ENCODE results near the gene ZBTB7C. TPM values are rescaled to one million over a fixed set of nuclear protein-coding genes. Genes with fewer than 3 reads are reported as not detected.
A peak's percentile ranks its signal among the peaks of the same experiment; 100 is the strongest.

The ZBTB7C gene
- total RNA-seq, 1 donor from 2014 or later = 0.56 TPM

DNA sequence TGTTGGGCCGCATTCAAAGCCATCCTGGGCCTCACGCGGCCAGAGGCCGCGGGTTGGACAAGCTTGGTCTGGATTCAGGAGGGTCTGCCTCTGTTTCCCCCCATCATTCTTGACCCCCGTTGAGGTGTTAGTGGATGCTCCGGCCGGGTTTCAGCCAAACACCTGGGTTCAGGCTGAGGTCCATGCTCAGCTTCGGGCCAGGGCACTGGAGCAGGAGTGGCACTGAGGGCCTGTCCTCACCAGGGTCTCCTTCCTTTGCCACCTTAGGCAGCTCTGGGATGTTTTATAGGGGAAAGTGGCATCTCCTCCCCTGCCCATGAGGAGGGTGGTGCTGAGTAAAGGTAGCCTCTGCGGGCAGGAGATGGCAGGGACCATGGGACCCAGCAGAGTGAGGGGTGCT lies 401.8 kb downstream of the ZBTB7C start:
- intact Hi-C loops (cut with micrococcal nuclease) = no loop called here
- H3K27ac Mint-ChIP-seq = no peak overlapping the region
- DNase-seq = no peak
- H3K9me3 Mint-ChIP-seq = no peaks in the 10 kb centered on the region
- peak overlapping the region; percentile 55 for H3K4me3 Mint-ChIP-seq
- H3K4me1 Mint-ChIP-seq = peaks cover 3% of the 10 kb centered on the region
- peaks cover 33% of the 10 kb centered on the region for H3K27me3 Mint-ChIP-seq
- no peaks in the 10 kb centered on the region for H3K36me3 Mint-ChIP-seq (ENCODE audit: low read depth)

DNA sequence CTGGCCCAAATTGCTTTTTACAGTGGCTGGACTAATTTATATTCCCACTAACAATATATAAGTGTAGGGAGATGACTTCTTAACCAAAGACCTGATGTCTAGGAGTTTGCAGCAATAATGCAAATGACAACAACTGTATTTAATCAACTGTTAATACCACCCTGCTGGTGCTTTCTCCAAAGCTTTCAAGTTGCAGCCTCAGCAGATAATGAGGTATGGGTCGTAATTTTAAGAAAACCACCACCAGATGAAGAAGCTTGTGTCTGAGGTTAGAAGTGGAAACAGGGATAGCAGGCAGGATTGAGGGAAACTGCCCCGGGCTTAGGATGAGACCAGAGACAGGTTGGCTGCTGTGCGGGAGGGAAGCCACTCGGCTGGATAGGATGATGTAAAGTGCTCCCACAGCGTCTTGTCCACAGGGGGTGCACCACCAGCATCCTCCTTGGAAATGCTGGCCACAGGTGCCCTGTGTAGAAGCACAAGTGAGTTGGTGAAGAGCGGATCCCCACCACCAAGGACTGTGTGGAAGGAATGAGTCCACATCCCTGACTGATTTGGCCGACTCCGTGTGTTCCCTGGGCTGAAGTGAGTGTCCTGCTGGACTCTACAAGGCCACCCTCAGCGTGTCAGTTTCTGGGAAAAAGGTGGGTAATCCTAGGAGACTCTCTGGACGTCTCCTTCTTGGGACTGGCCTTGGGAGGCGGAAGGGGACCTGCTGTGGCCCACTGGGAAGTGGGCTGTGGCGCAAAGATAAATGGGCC lies 402.6 kb downstream of the ZBTB7C start:
- DNase-seq = no peak
- intact Hi-C loops (cut with micrococcal nuclease) = no loop called here
- H3K4me1 Mint-ChIP-seq = peaks cover 3% of the 10 kb centered on the region
- H3K4me3 Mint-ChIP-seq = peak overlapping the region; percentile 51
- no peaks in the 10 kb centered on the region for H3K9me3 Mint-ChIP-seq
- H3K27ac Mint-ChIP-seq = no peak overlapping the region
- H3K27me3 Mint-ChIP-seq = peaks cover 27% of the 10 kb centered on the region
- H3K36me3 Mint-ChIP-seq (ENCODE audit: low read depth) = no peaks in the 10 kb centered on the region

DNA sequence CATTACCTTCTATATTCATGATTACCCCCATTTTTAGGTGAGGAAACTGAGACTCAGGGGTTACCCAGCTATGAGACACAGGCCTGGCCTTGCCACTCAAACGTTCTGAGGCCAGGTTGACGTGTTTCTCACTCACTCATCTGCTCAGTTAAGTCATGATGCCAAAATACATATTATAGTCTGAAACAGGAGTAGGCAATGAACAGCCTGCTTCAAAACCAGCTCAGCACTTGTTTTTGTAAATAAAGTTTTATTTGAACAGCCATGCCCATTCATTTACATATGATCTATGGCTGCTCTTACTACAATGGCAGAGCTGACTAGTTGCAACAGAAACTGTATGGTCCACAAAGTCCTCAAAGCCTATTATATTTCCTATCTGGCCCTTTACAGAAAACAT lies 404.6 kb downstream of the ZBTB7C start:
- no peak overlapping the region for H3K4me3 Mint-ChIP-seq
- peaks cover 3% of the 10 kb centered on the region for H3K4me1 Mint-ChIP-seq
- no peak overlapping the region for H3K27ac Mint-ChIP-seq
- no peak for DNase-seq
- intact Hi-C loops (cut with micrococcal nuclease) = no loop called here
- no peaks in the 10 kb centered on the region for H3K36me3 Mint-ChIP-seq (ENCODE audit: low read depth)
- H3K9me3 Mint-ChIP-seq = no peaks in the 10 kb centered on the region
- peaks cover 16% of the 10 kb centered on the region for H3K27me3 Mint-ChIP-seq

DNA sequence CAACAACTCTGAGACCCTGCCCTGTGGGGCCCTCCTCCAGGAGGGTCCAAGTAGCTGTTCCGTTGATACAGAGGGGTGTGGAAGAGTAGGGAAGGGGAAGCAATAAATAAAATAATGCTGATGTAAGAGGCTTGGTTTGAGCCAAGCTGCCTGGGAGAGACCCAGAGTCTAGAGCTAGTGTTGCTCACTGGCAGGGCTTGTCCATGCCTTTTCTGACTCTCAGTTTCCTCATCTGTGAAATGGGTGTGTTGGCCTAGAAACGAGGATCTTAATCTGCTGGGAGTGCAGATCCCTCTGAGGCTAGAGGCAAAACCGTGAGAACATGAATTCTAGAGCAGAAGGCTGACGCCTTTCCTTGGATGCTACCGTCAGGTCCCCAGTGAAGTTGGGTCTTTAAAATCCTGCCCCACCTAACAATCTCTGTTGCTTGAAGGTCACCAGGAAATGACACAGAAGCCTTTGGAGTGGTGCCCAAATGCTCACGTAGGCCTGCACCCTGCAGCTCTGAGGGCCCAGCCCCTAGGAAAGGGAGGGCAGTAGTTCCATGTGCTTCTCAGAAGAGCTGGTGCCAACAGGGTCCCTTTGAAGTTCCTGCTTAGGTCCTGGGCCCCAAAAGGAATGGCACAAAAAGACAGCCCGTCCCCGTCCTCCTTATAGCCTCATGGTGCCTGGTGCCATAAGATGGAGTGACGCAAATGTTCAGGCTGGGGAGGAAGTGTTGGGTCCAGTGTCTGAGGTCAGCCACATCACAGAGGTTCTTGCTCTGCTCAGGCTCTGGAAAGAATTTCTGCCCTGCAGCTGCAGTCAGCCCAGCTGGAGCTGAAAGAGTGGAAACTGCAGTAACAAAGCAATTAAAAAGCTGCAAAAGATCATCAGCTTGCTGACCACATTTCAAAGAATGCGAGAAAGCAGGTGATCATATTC lies 405.5 kb downstream of the ZBTB7C start:
- Mint-ChIP-seq H3K36me3 (ENCODE audit: low read depth) (no peaks in the 10 kb centered on the region), H3K27ac (no peak overlapping the region), H3K27me3 (peaks cover 9% of the 10 kb centered on the region), H3K9me3 (no peaks in the 10 kb centered on the region), H3K4me1 (peaks cover 3% of the 10 kb centered on the region), H3K4me3 (no peak overlapping the region)
- intact Hi-C loops (cut with micrococcal nuclease) = no loop called here
- DNase-seq = no peak

DNA sequence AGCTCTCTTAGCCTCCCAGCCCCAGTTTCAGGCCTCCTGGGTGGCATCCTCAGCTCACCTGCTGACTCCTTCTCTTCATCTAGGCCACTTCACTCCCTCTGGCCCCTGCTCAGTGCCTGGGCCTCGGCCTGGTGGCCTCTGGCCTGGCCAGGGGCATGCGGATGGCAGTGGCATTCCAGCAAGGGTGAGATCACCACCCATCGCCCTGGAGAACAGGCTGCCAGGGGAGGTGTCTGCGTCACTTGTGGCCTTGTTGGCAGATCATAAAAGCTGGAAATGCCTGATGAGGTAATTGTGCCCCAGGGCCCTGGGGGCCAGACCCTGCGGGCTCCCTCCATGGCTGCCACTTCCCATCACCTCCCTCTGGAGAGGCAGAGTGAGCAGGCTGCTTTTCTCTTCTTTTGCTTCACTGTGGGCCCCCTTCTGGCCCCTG lies 406.2 kb downstream of the ZBTB7C start:
- Mint-ChIP-seq H3K4me3 (no peak overlapping the region), H3K36me3 (ENCODE audit: low read depth) (no peaks in the 10 kb centered on the region), H3K9me3 (no peaks in the 10 kb centered on the region), H3K27ac (no peak overlapping the region), H3K4me1 (peaks cover 2% of the 10 kb centered on the region), H3K27me3 (peaks cover 7% of the 10 kb centered on the region)
- intact Hi-C loops (cut with micrococcal nuclease) = no loop called here
- DNase-seq = no peak

DNA sequence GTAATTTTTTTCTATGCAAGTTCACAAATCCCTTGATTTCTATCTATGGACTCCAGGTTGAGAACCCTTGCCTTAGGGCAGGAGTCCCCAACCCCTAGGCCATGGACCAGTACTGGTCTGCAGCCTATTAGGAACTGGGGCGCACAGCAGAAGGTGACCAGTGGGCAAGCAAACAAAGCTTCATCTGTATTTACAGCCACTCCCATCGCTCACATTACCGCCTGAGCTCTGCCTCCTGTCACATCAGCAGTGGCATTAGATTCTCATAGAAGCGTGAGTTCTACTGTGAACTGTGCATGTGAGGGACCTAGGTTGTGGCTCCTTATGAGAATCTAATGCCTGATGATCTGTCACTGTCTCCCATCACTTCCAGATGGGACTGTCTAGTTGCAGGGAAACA lies 408.5 kb downstream of the ZBTB7C start:
- Mint-ChIP-seq H3K27ac (no peak overlapping the region), H3K4me3 (no peak overlapping the region), H3K9me3 (peaks cover 8% of the 10 kb centered on the region), H3K4me1 (no peaks in the 10 kb centered on the region), H3K27me3 (peaks cover 4% of the 10 kb centered on the region), H3K36me3 (ENCODE audit: low read depth) (no peaks in the 10 kb centered on the region)
- DNase-seq = no peak
- intact Hi-C loops (cut with micrococcal nuclease) = no loop called here

DNA sequence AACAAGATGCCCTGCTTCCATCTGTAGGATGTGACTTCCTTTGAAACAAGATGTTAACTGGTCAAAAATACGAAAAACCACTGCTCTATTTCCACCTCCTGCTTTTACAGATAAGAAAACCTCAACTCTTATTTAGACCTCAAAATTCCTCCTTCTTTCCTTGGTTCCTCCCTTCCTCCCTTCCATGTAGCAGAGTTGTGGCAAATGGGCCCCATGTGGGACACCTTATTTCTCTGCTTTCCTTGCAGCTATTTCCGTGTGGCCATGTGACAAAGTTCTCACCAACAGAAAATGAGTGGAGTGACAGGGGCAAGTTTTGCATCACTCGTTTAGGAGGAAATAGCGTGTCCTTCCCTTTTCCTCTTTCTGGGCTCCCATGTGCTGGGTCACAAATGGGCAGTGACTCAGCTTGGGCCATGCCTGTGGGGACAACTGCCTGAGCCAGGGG lies 409.4 kb downstream of the ZBTB7C start:
- H3K4me3 Mint-ChIP-seq = no peak overlapping the region
- intact Hi-C loops (cut with micrococcal nuclease) = no loop called here
- no peaks in the 10 kb centered on the region for H3K4me1 Mint-ChIP-seq
- no peaks in the 10 kb centered on the region for H3K36me3 Mint-ChIP-seq (ENCODE audit: low read depth)
- H3K27me3 Mint-ChIP-seq = peaks cover 5% of the 10 kb centered on the region
- H3K9me3 Mint-ChIP-seq = peaks cover 8% of the 10 kb centered on the region
- no peak overlapping the region for H3K27ac Mint-ChIP-seq
- DNase-seq = no peak

DNA sequence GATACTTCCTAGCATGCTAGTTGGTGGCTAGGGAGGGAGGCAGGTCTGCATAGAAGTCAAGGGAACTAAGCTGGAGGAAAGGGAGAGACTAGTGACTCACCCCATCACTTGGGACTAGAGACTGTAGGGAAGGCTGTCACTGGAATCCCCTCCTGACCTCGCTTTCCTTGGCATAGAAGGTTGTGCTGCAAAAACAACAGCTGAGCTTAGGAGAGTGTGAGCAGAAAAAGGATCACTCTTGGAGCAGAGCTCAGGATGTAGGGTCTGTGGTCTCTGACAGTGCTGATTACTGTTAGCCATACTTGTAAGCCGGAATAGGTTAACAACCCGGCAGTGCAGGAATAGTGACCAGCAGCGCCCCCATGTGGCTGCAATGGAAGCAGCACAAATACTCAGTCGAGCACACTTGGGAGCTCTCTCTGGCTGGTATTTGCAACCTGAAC lies 411.8 kb downstream of the ZBTB7C start:
- DNase-seq = peak; percentile 76
- H3K27me3 Mint-ChIP-seq = peaks cover 5% of the 10 kb centered on the region
- H3K36me3 Mint-ChIP-seq (ENCODE audit: low read depth) = no peaks in the 10 kb centered on the region
- H3K9me3 Mint-ChIP-seq = peaks cover 8% of the 10 kb centered on the region
- intact Hi-C loops (cut with micrococcal nuclease) = no loop called here
- no peak overlapping the region for H3K4me3 Mint-ChIP-seq
- H3K4me1 Mint-ChIP-seq = no peaks in the 10 kb centered on the region
- no peak overlapping the region for H3K27ac Mint-ChIP-seq

DNA sequence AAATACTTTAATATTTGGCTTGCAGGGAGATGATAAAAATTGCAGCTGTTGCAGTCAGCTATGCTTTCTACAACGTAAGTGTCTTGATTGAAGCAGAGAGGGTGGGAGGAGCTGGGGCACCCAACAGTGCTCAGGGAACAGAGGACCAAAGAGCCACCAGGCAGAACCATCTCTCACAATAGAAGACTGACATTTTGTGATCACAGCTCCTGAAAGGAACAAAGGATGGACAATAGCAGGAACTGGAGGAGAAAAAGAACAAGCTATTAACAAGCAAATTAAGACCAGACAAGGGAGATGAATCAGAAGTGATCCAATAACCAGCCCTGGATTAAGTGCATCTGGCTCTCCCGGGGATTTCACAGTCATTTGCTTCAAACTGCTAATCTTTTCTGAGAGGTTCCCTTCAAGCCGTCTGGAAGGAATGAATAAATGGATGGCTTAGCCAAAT lies 413.1 kb downstream of the ZBTB7C start:
- H3K27me3 Mint-ChIP-seq = peaks cover 7% of the 10 kb centered on the region
- intact Hi-C loops (cut with micrococcal nuclease) = no loop called here
- DNase-seq = no peak
- H3K27ac Mint-ChIP-seq = no peak overlapping the region
- H3K36me3 Mint-ChIP-seq (ENCODE audit: low read depth) = no peaks in the 10 kb centered on the region
- no peak overlapping the region for H3K4me3 Mint-ChIP-seq
- no peaks in the 10 kb centered on the region for H3K4me1 Mint-ChIP-seq
- H3K9me3 Mint-ChIP-seq = peaks cover 8% of the 10 kb centered on the region

DNA sequence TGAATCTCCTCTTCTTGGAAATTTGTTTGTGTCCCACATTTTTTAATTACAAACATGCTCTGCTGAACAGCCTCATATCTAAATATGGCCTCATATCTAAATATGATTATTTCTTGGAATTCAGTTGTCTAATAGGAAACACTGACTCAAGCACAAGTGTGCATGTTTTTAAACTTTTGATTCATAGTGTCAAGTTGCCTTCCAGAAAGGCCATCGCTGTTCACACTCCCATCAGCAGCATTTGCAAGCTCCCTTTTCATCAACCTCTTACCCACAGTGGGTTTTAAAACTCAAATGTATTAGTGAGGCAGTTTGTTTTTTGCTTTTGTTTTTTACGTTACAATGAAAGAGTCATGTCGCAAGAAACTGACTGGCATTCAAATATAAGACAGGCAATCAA lies 413.5 kb downstream of the ZBTB7C start:
- Mint-ChIP-seq H3K4me3 (no peak overlapping the region), H3K9me3 (peaks cover 8% of the 10 kb centered on the region), H3K4me1 (no peaks in the 10 kb centered on the region), H3K27ac (no peak overlapping the region), H3K27me3 (peaks cover 7% of the 10 kb centered on the region), H3K36me3 (ENCODE audit: low read depth) (no peaks in the 10 kb centered on the region)
- intact Hi-C loops (cut with micrococcal nuclease) = no loop called here
- no peak for DNase-seq

DNA sequence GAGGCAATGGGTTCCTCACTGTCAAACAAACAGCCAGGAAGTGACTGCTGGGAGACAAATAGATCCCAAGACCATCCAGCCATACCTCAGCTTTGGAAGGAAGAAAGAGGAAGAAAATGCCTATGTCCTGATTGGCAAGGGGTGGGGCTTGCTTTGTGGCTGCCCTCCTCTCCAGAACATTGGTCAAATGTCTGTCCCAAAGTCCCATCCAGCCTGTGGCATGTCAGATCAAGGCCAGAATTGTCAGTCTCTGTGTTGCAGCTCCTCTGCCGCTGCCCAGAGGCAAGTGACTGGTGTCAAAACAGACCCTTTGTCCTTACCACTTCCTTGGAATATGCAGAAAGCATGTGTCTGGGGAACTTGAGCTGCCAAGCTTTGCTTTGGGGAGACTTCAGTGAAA lies 415.8 kb downstream of the ZBTB7C start:
- DNase-seq = no peak
- H3K4me1 Mint-ChIP-seq = no peaks in the 10 kb centered on the region
- intact Hi-C loops (cut with micrococcal nuclease) = no loop called here
- peaks cover 8% of the 10 kb centered on the region for H3K9me3 Mint-ChIP-seq
- no peak overlapping the region for H3K4me3 Mint-ChIP-seq
- peaks cover 9% of the 10 kb centered on the region for H3K27me3 Mint-ChIP-seq
- no peak overlapping the region for H3K27ac Mint-ChIP-seq
- H3K36me3 Mint-ChIP-seq (ENCODE audit: low read depth) = no peaks in the 10 kb centered on the region

DNA sequence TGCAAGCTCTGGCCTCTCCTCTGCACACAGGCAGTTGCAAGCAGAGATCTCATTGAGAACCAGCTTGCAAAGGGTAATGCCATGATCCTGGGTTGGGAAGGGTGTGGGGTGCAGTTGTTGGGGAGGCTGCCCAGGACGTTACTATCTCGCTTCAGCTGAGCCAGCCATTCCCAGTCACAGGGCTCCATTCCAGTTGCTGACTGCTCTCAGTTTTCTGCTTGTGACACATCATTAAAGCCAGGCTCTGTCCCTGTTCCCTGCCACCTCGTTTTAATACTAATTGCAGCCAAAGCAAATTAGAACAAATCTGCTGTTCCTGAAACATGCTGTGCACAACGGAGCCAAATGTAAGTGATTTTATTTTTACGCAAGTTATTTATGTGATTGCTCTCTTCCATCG lies 416.2 kb downstream of the ZBTB7C start:
- Mint-ChIP-seq H3K4me1 (no peaks in the 10 kb centered on the region), H3K4me3 (no peak overlapping the region), H3K27me3 (peaks cover 10% of the 10 kb centered on the region), H3K9me3 (peaks cover 8% of the 10 kb centered on the region), H3K27ac (no peak overlapping the region), H3K36me3 (ENCODE audit: low read depth) (no peaks in the 10 kb centered on the region)
- intact Hi-C loops (cut with micrococcal nuclease) = no loop called here
- DNase-seq = no peak

DNA sequence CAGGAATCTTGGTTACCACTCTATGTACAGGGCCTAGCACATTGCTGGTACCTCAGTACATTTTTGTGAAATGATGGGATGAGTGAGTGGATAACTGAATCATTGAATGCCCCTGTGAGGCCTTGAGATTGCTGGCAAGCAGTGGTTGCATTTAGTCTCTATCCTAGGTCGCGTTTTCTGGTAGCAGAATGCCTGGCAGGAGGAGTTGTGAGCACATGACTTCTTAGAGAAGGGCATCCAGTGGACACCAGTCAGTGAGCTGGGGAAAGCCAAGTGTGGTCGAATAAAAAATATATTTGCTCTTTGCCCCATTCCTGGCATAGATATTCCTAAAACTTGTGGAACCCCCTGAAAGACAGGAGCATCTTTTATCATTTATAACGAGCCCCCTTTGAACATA lies 416.9 kb downstream of the ZBTB7C start:
- intact Hi-C loops (cut with micrococcal nuclease) = no loop called here
- Mint-ChIP-seq H3K27me3 (peaks cover 13% of the 10 kb centered on the region), H3K9me3 (peaks cover 3% of the 10 kb centered on the region), H3K27ac (no peak overlapping the region), H3K4me1 (no peaks in the 10 kb centered on the region), H3K36me3 (ENCODE audit: low read depth) (no peaks in the 10 kb centered on the region), H3K4me3 (no peak overlapping the region)
- no peak for DNase-seq

DNA sequence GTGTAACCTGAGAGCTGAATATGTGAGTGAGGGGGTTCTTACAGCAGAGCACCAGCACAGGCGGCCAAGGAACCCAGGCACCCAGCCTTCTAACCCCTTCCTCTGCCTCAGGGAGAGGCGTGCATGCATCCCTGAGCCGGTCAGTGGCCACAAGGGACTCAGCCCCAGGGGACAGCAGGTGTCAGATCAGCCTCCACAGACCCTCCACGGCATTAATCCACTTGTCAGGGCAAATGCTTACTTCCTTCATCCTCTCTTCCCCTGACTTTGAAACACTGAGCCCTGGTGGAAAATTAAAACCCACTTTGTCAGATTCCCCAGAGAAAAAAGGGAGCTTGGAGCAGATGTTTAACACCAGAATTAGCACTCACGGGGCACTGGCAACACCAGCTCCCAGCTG lies 418.2 kb downstream of the ZBTB7C start:
- no peak overlapping the region for H3K27ac Mint-ChIP-seq

More for the DNA sequence above, 418.2 kb downstream of the ZBTB7C start:
- Mint-ChIP-seq H3K4me1 (no peaks in the 10 kb centered on the region), H3K9me3 (no peaks in the 10 kb centered on the region), H3K27me3 (peaks cover 20% of the 10 kb centered on the region), H3K4me3 (no peak overlapping the region), H3K36me3 (ENCODE audit: low read depth) (no peaks in the 10 kb centered on the region)
- intact Hi-C loops (cut with micrococcal nuclease) = no loop called here
- DNase-seq = no peak

Measured in activated CD4-positive, alpha-beta T cell treated with anti-CD3 and anti-CD28 coated beads, Interleukin-2, amount 10 ng/mL, durations not matched to agents 24 days and 14 days (primary cell).